GM18868 (cell line): ENCODE measurements around the gene KRTAP5-5.
"Not testable (repeated sequence)": the region's sequence is repeated elsewhere in the genome, so short reads cannot be mapped to it uniquely, and the experiment has no call there.

Experiments used
- ATAC-seq: cut with Tn5 transposase; IDR thresholded peaks from one replicate; pipeline ENCODE4 v1.9.1; 2021; ENCODE audit warnings: mild to moderate bottlenecking, moderate library complexity; ENCODE audit not compliant: unreplicated experiment

Gene KRTAP5-5

DNA sequence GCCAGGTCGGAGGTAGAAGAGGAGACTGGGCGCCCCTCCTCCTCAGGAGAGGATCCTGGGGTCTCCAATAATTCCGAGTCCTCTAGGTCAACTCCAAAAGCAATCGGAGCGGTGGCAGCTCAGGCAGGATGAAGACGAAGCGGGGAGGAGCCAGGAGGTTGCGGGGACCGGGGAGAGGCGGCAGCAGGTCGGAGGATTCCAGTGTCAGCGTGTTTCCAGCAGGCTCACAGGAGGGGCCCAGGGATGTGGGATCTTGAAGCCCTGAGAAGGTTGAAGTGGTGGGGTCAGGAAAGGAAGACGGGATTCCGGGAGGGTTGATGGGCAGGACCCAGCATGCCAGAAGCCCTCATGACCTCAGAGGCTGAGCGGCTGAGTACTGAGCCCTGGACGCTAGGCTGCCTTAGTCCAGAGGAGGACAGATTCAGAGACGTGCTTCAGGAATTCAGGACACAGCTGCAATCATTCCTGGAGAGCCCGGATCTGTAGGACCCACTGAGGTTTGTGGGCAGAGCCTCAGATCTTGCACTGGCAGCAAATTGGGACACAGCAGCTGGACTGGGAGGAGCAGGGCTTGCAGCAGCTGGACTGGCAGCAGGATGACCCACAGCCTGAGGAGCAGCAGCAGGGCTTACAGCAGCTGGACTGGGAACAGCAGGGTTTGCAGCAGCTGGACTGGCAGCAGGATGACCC, 22.3 kb upstream of the KRTAP5-5 start:
- ATAC-seq, result not testable (repeated sequence)

DNA sequence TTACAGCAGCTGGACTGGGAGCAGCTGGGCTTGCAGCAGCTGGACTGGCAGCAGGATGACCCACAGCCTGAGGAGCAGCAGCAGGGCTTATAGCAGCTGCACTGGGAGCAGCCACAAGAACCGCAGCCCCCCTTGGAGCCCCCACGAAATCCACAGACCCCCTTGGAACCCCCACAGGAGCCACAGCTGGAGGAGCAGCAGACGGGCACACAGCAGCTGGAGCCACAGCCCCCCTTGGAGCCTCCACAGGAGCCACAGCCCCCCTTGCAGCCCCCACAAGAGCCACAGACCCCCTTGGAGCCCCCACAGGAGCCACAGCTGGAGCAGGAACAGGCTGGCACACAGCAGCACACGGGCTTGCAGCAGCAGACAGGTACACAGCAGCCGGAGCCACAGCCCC, 21.7 kb upstream of the KRTAP5-5 start:
- ATAC-seq, result not testable (repeated sequence)

DNA sequence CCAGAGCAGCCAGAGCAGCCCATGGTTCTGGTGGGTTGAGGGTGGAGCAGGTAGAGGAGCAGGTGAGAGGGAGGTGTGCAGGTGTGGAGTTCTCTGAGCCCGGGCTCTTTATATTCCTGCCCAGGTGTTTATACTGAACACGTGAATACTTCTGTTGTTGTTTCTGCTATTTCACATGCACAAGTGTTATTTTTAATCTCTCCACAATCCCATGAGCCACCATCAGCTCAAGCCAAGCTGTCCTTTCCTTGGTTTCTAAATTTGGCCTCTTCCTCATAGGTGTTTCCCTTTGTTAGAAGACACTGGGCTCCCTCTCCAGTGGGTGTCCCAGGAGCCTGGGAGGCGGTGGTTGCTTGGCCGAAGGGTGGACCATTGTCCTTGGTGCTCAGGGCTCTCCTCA, 21.2 kb upstream of the KRTAP5-5 start, which contains the start of gene KRTAP5-3:
TSS of gene KRTAP5-3 (minus strand) at position 101 of the 400 bp plus-strand sequence. CDS start at position 23, 78 bp downstream.
- no peak for ATAC-seq

DNA sequence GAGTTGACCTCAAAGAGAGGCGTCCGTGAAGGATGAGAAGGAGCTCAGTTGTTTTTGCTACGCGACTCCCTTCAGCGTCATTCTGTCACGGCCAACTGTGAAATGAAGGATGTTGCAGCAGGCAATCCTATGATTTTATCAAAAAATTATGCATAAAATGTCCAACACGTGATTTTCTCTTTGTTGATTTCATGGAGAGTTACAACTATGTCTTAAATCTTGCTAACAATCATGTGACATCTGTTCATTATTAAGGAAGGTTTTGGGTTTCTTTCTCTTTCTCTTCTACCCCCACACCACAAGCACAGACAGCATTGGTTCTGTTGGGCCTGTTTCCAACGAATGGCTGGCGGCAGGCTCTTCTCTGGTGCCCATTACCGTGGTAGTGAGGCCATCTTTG, 11.3 kb upstream of the KRTAP5-5 start:
- no peak for ATAC-seq

DNA sequence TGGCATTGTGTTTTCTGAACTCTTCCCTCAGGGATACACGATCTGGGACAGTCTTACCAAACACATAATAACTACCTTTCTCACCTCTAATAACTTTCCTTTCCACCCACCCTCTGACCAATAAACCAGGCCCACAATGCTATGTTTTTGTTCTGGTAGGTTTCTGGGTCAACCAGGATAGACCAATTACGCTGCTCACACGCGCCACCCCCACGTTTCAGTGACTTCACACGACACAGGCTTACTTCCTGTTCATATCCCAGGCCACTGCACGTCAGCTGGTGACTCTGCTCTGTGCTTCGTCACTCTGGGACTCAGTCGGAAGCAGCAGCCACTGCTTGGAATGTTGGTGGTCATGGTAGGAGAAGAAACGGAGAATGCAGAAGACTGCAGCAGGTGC, 10.1 kb upstream of the KRTAP5-5 start:
- ATAC-seq, result no peak

DNA sequence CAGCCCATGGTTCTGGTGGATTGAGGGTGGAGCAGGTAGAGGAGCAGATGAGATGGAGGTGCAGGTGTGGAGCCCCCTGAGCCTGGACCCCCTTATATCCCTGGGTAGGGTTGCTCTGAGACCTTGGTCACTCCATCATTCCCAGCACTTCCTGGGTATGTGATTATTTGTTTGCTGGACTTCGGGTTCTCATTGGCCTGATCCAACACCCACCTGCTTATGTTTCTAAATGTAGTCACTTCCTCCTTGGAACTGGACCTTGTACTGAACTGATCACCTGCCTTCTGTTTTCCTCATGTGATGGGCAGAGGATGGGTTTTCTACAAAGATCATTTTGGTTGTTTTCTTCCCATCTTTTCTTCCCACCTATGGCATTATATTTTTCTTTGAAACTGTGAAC, 7.5 kb upstream of the KRTAP5-5 start, which contains the start of gene KRTAP5-4:
TSS of gene KRTAP5-4 (minus strand) at position 53 of the 400 bp plus-strand sequence. CDS start at position 8, 45 bp downstream.
- no peak for ATAC-seq

DNA sequence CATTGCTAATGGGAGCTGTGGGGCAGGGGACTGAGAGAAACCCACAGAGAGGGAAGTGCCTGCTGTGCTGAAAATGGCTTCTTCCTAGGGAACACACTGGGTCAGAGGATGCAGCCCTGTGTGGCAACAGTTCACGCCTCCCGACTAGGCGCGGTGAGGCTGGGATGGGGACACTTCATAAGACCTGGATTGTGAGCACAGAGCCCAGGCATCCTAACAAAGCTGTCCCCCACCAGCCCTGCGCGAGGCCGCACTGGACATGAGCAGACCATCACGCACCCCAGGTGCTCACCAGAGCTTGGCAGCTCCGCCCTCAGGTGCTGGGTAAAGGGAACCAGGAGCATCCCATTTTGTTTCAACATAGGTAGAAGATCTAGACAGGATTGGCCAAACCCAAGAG, 5.9 kb upstream of the KRTAP5-5 start:
- ATAC-seq, result no peak

DNA sequence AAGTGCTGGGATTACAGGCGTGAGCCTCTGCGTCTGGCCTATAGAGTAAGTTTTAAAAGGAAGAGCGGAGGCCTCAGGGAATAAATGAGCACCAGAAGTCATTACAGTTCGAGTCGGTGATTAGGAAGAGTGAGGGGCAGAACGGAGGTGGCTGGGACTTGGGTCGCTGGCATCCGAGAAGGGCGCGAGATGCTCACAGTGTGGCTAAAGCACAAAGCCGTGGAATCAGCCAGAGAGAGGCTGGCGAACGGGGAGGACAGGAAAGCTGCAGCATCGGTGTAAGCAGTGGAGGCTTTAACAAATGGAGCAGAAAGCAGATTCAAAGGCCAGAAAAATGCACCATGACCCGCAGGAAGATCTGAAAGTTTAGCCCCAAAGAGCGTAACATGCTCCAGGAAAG, 5.0 kb upstream of the KRTAP5-5 start:
- no peak for ATAC-seq

DNA sequence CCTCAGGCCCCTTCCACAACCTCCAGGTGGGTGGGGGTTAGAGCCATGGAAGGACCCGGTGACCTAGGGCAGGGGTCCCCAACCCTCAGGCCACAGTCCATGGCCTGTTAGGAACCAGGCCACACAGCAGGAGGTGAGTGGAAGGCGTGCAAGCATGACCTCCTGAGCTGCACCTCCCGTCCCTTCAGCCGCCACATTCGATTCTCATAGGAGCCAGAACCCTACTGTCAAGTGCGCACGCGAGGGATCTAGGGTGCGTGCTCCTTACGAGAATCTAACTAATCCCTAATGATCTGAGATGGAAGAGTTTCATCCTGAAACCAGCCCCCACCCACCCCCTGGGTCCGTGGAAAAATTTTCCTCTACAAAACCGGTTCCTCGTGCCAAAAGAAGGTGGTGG, 4.0 kb upstream of the KRTAP5-5 start:
- ATAC-seq, result no peak

DNA sequence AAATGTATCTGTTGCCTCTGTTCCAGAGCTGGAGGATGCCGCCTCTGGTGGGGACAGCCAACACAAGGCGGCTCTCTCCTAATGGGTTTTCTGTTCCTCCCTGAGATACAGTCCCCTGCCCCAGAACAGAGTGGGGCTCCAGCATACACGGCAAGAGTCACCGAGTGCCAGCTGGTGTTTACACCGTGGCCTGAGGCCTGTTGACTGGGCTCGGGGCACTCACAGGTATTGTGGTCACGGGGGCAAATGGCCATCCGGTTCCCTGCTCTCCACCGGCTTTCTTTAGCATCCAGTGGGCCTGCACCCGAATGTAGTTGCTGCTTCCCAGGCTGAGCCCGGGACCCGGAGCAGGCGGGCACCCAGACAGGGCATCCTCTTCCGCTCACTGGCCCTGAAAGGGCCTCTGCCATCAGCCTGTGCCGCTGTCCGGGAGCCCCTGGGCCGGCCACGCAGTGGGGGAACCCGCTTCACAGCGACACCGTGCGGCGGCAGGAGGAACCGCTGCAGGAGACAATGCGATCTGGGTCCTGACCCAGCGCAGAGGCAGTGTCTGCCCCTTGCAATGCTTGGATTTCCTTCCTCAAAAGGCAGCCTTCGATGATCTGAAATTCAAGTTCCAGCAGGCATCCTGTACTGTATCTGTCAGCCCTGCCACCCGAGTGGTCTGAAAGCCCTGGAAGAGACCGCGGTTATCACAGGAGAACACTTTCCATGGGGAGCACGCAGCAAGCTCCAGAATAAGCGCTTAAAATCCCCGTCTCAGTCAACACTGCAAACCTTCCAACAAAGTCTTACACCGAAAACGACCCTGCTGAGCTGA, 859 bp upstream of the KRTAP5-5 start:
- no peak for ATAC-seq

DNA sequence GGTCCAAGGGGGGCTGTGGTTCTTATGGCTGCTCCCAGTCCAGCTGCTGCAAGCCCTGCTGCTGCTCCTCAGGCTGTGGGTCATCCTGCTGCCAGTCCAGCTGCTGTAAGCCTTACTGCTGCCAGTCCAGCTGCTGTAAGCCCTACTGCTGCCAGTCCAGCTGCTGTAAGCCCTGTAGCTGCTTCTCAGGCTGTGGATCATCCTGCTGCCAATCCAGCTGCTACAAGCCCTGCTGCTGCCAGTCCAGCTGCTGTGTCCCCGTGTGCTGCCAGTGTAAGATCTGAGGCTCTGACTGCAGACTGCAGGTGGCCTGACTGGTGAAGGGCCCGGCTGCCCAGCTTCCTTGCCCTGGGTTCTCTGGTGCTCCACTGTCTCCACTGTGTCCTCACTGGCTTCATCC, 696 bp downstream of the KRTAP5-5 start:
- no peak for ATAC-seq

DNA sequence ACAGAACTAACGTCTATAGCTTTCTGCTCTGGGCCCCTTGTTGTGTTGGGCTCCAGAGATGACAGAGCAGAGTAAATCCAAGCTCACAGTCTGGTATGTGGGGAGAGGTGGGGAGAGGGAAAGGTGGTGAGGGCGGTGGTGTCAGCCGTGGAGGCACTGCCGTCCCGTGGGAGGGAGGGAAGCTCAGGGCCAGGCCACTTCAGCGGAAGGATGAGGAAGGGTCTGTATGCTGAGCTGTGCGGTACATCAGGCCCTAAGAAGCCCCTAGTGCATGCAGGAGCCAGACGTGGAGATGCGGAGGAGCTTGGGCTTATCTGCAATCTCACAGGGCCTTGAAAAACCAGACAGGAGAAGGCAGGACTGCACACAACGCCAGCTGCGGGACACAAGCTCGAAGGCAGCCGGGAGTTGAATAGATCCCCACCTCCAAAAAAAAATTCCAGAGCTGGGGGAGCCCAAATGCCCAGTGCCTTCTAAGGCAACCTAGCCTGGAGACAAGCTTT, 1.5 kb downstream of the KRTAP5-5 start:
- ATAC-seq, result no peak

DNA sequence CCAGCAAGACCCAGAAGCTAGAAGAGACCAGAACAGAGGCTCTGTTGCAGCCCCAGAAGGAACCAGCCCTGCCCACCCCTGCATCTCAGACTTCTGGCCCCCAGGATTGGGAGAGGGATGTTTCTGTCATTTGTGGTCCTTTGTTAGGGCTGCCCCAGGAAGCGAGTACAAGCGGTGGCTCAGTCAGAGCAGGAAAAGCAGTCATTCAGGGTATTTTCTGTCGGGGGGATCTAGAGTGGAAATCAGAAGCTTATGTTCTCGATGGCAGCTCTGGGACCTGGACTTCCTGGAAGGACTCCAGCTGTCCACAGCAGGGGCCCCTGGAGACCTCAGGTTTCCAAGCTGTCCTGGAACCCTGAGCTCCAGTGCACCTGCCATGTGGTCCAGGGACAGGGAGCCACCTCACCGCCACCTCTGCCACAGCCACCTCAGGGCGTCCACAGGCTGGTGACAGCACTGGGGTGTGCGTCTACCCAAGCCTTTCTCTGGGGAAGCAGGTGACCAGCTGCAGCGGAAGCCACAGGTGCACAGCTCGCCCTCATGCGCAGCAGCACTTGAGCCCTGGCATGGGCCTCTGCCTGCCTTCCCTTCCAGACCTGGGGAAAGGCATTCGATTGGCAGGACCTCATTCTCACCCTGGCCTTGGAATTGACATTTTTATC, 2.6 kb downstream of the KRTAP5-5 start:
- ATAC-seq, result no peak

DNA sequence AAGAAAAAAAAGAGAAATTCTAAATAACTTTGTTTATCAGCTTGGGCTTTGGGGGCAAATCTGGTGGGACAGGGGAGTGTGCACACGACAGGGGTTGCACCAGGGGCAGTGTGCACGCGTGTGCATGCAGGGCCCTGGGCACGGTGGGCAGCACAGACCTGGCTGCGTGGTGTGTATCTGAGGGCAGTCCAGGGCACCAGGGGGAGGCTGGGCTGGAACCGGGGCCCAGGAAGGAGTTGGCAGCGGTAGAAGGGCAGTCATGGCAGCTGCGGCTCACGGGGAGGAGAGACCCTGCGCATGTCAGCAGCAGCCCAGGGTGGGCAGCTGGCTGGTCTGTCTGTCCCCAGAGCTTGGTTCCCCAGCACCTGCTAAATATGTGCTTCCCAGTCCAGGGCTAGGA, 4.3 kb downstream of the KRTAP5-5 start:
- no peak for ATAC-seq

DNA sequence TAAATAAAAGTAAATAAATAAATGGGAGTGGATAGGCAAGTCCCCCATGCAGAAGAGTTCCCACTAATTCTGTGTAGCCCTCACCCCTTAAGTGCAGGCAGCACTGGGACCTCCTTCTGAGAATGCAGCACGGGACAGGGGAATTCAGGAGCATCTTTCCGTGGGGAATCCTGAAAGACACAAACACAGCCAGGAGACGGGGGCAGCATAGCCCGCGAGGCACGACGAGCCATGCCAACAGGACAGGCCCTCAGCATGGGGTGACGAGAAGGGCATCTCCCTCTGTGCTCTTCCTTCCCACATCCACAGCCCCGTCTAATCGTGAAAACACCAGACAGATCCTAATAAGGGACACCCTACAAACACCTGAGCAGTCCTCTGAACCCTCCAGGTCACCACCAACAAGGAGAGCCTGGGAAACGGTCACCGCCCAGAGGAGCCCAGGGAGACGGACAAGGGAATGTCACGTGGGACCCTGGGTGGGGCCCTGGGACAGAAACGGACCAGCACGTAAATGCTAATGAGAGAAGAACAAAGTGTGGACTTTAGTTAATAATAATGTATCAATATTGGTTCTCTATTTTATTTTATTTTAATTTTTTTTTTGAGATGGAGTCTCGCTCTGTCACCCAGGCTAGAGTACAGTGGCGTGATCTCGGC, 6.8 kb downstream of the KRTAP5-5 start:
- ATAC-seq, result no peak

DNA sequence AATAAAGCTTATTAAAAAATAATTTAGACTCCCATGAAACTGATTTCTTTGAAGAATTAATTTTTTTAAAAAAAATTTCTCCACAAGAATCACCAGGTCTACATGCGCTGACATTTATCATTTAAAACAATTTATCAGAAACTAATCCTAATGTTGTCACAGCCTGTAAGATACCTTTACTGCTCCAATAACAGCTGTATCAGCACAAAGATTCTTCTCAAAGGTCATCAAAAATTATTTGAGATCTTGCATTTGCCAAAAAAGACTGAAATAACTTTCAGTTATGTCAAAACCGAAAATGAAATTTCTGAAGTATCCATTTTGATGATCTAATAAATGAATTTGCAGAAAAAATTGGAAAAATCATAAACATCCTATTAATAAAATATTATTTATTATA, 8.1 kb downstream of the KRTAP5-5 start:
- ATAC-seq, result no peak

DNA sequence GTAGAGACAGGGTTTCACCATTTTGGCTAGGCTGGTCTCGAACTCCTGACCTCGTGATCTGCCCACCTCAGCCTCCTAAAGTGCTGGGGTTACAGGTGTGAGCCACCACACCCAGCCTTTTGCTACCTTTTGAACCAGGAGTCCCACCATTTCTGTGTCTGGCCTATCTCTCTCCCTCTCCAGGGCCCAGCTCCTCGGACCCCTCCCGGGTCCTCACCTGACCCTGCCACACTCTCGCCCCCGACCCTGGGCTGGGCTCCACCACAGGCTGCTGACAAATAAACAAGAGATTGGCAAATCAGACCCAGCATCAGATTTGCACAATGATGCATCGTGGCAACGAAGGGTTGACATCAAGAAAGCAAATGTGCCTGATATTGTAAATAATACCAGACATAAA, 8.8 kb downstream of the KRTAP5-5 start:
- ATAC-seq, result no peak

DNA sequence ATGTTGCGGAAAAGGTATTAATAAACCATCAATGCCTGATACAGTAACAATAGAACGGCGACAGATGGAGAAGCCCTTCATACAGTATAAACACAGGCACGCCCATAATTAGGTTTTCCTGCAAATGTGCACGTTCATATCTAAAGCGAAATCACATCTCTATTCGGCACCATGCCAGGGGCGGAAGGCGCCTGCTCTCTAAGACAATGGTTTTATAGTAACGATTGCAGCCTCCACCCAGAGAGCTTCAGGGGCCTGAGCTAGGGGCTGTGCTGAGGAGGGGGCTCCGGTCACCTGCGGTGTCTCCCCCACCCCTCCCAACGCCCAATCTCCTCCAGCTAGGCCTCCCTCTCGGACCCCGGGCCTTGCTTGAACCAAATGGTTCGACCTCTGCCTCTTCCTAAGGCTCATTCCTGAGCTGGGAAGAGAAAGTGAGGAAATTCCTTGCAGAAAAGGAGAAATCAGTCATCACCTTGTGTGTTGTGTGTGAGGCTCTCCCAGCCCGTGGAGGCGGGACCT, 9.6 kb downstream of the KRTAP5-5 start:
- no peak for ATAC-seq

DNA sequence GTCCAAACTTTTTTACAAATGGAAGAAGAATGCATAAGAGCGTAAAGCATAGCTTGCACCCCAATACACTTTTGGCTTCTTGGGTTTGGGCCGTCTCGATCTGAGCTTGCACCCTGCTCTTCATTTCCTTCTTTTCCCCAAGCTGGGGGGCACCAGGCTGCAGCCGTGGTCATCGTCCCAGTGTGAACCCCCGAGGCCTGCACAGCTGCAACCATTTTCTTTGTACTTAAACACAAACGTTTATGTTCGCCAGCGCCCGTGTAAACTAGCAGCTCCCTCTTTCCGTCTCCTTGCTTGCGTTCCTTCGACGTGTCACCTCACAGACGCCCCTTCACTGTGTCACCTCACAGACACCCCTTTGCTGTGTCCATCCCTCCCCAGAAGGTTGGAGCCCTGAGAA, 10.1 kb downstream of the KRTAP5-5 start:
- no peak for ATAC-seq

DNA sequence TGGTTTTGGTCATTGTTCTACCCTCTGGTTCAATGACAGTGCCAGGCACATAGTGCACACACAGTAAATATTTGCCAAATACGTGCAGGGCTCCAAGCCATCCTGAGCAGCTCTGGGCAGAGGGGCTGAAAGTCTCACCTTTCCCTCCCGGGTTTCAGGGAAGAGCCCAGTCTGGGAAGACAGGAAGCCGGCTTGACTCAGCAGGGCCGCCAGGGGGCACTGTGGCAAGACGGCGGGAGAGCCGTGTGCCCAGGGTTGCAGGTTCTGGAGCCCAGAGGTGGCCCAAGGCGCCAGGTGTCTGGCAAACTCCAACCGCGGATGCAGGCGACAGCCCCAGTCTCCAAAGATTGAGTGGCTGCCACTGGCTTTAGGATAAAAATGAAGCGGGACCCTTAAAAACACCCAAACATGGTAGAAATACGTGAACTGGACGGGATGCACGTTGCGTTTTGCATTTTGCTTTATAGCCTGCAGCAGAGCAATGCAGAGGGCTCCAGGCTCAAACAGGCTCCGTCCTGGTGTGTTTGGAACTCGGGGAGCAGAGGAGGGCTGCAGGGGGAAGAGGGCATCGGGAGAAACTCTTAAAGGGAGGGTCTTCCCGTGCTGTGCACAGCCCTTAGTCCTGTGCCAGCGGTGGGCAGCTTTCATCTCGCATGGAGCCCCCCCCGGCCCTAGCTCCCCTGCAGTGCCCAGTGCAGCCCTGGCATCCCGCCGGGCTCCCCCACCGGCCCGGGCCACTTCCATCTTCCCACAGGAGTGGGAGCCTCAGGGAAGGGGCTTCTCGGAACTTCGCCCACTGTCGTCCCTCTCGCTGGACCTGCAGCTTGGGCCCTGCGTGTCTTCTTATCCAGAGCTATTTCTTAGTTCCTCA, 10.7 kb downstream of the KRTAP5-5 start:
- no peak for ATAC-seq
